Activated T-cell treated with anti-CD3 and anti-CD28 coated beads for 48 hours (primary cell): ENCODE measurements around the gene MUC13.
"Not testable (repeated sequence)": the region's sequence is repeated elsewhere in the genome, so short reads cannot be mapped to it uniquely, and the experiment has no call there.

Source experiments
- DNase-seq: peaks from one replicate; pipeline ENCODE4 v3.0.0-alpha.2; 2020; ENCODE audit warnings: low read depth

The MUC13 gene, protein sequence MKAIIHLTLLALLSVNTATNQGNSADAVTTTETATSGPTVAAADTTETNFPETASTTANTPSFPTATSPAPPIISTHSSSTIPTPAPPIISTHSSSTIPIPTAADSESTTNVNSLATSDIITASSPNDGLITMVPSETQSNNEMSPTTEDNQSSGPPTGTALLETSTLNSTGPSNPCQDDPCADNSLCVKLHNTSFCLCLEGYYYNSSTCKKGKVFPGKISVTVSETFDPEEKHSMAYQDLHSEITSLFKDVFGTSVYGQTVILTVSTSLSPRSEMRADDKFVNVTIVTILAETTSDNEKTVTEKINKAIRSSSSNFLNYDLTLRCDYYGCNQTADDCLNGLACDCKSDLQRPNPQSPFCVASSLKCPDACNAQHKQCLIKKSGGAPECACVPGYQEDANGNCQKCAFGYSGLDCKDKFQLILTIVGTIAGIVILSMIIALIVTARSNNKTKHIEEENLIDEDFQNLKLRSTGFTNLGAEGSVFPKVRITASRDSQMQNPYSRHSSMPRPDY

DNA sequence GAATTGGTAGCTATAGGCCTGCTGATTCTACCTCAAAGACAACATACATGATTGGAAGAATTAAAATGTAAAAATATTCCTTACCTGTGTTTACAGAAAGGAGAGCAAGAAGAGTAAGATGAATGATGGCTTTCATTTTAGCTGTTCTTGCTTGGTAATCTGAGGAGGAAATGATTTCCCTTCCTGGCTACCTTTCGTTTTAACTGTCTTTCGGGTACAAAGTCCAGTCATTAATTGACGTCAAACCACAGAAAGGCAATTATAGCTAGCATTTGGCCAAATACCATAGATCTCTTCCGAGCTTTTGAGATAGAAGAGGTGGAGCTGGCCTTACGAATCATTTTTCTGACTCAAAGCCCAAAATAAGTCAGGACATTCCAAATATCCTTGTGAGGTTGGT lies at the start of gene MUC13:
Gene MUC13 (minus strand): TSS at position 175 of the 400 bp plus-strand sequence. CDS start 39 bp downstream, at position 136.
- no peak for DNase-seq

DNA sequence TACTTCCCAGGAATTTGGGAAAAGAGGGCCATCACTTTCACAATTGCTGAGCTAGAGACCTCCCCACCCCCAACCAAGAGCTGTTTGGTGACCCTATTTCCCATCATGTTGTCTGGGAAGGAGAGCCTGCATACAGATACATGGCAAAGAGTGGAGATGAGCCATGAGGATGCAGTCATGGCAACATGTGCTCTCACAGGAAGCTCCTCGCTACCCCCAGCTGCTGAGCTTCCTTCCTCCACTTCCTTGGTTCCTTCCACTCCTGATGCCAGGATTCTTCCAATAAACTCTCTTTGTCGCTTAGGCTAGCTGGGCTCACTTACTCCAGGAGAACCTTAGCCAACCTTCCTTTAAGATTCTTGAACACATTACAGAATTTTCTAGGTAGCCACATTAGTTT lies 48.3 kb upstream of the MUC13 start:
- DNase-seq, result no peak

DNA sequence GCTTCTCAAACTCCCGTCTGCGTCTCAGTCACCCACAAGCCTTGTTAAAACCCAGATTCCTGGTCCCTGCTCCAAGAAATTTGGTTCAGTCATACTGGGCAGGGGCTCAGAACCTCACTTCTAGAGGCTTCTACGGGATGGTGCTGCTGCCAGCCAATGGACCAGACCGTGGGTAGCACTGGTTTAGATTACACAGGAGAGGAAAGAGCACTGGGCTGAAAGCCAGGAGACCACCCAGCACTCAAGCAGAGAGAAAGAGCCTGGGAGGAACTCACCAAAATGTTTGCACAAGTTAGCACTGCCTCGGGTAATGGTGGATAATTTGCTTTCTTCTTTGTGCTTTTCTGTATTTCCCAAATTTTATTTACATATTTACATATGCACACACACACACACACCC lies 46.9 kb upstream of the MUC13 start:
- no peak for DNase-seq

DNA sequence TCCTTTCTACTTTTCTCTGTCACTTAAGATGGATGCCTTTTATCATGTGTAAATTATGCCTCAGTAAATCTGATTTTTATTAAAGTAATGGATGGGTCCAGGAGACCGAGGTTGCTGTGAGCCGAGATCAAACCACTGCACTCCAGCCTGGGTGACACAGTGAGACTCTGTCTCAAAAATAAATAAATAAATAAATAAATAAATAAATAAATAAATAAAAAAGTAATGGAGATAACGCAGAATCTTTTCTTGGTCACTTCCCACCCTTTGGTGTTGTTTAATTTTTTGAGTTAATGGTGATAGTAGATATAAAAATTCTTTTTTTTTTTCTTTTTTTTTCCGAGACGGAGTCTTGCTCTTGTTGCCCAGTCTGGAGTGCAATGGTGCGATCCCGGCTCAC lies 44.1 kb upstream of the MUC13 start:
- DNase-seq, result no peak

DNA sequence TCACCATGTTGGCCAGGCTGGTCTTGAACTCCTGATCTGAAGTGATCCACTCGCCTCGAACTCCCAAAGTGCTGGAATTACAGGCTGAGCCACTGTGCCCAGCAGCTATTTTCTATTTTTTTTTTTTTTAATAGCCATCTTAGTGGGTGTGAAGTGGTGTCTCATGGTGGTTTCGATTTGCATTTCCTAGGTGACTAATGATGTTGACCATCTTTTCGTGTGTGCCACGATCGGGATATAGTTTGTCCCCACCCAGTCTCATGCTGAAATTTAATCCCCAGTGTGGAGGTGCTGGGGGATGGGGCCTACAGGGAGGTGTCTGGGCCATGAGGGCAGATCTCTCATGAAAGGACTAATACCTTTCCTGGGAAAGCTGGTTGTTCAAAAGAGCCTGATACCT lies 41.8 kb upstream of the MUC13 start:
- DNase-seq, result no peak

DNA sequence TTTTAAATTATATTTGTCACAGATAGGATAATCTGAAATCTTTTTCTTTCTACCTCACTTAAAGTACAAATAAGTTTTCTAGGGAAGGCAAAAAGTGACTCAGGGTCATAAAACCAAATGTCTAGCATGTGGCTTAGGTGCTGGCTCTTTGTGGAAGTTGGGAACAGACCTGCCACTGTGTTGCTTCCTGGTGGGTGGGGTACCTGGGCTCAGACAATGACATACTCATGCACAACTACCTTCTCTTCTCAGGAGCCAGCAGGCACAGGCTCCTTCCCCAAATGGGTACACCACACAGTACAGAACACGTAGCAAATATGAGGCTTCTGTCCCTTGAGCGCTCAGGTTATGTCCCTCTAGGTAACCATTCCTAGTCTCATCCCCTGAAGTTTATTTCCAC lies 40.1 kb upstream of the MUC13 start:
- no peak for DNase-seq

DNA sequence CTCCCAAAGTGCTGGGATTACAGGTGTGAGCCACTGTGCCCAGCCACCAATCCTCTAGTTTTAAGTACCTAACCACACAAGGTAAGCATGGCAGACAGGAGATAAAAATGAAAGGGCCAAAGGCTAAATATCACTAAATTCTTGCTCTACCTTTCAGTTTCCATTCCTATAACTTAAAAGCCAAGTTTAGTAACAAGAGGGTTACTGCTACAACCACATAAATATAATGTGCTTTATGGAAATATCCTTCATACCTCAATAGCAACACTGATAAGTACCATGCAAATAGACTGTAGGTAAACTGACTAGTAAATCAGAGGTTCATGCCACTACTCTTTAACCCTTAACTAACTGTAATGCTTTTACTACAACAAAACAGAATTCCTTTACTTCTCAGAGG lies 38.7 kb upstream of the MUC13 start:
- no peak for DNase-seq

DNA sequence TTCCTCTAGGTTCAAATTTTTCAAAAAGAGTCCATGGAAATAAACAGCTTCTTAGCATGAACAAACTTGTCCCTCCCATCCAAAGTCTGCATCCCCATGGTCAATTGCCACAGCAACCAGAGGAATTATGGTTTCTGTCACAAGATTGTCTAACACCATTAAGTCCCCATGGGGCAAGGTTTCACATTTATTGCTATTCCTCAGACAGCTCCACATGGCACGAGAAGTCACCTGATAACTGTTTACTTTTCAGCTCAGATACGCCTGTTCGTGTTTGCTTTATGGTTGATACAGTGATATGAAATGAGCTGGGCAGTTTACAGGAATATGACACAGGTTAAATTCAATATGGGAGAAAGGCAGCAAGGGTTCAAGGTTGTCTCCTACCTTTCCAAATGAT lies 37.9 kb upstream of the MUC13 start:
- DNase-seq, result no peak

DNA sequence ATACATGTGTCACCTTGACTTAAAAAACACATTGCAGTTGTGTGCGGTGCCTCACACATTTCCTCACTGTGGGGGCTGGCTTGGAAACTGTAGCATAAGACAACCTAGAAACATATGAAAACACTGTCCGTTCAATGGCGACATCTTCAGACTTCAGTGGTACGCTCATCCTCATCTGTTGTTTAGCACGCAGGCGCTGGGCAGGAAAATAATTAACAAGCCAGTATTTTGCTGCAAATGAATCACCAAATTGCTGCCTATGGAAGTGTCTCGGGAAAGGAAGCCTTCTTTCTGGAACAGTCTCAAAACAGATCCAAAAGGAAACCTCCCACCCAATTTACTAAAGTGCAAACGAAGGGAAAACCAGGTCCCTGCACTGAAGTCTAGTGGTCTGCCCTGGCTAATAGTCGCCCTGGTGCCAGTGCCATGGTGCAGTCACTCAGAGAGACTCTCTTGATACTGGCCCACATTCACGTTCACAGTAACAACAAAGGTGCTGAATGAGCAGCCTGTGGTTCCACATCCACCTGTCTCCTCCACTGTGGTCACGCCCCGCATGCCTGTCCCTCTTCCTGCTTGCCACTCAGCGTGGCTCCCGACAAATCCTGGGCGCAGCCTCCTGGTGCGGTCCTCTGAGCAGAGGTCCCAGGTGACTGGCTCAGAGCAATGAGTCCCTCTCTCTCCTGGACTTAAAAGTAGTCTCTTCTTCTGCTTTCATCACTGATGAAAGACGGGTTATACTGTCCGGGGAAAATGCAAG lies 35.6 kb upstream of the MUC13 start:
- DNase-seq, result no peak

DNA sequence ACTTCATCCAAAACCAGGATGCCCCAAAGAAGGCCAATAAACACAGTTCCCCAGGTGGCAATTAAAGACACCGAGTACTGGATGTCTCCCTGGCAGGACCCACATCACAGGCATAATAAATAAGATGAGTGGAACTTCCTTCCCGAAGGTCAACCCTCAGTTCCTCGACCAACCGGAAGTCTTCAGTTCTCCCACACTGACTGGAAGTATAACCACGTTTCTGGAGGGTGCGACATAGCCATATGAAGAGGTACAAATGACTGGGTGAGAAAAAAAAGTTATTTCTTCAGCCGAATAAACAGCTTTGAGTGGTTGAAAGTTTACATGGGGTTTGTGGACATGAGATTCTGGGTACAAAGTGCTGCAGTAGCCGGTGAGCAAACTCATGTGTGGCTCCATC lies 34.6 kb upstream of the MUC13 start:
- no peak for DNase-seq

DNA sequence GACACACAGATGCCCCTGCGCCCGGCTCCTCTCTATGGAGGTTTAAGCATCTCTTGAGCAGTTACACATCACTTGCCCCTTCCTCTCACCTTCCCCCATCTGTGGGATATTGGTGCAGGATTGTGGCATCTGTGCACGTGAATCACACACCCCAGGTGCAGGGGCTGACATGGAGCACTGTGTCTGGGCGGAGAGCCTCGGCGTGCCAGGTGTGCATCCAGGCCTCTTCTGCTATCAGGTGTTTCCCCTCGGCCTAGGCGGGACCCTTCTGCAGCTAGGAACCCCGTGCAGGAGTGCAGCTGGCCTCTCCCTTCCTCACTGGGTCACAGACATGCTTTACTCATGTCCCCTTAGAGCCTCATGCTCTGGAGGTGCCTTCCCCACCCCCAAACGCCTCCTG lies 33.4 kb upstream of the MUC13 start:
- no peak for DNase-seq

DNA sequence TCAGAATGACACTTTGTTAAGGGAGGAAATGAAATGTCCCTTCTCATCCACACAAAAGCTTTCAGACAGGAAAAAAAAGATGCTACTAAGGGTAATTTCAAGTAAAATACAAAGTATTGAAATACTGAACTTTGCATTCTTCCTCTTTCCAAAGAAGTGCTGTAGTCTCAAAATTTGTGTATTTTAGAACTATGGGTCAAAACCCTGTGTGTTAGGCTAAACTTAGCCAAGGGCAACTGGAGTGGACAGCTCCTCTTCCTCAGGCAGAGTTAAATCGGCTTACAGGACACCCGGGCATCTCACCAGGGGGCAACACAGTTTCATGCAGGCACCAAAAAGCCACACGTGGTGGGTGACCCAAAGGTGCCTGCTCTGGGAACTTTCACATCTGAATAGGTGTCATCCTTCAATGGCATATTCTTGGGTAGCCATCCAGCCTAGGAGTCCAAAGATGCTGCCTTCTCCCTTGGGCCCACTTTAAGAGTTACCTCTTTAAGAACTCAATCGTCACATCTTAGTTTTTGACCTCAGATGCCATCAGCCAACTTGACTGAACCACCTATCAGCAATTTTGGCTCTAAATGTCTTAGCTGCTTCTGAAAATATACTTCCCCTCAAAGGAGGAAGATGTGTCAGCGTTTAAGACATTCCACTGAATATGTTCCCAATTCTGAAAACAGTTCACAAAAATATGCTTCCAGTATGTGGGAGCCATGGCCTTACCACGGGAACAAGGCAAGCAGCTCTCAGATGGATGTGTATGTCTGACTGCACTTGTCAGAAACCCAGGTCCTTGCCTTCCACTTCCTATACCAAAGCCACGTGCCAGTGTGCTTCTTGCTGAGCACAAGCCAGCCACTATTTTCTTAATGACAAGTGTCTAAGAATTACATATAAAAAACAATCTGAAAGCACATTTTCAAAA lies 32.2 kb upstream of the MUC13 start:
- DNase-seq, result no peak

DNA sequence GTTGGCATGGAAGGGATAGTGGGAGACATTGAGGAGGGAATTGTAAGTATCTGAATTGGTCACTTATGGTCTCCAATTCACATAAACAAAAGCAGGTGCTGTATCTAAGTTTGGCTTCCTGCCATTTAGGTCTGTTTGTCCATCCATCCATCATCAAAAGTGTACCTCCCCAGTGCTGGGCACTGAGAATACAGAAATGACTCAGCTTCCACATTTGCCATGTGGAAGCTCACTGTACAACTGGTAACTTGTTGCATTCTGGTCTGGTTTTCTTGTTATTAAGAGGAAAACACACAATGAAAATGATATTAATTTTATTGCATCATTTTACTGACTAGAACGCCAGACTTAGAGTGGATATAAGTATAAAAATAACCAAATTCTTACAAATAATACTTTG lies 30.9 kb upstream of the MUC13 start:
- DNase-seq, result no peak

DNA sequence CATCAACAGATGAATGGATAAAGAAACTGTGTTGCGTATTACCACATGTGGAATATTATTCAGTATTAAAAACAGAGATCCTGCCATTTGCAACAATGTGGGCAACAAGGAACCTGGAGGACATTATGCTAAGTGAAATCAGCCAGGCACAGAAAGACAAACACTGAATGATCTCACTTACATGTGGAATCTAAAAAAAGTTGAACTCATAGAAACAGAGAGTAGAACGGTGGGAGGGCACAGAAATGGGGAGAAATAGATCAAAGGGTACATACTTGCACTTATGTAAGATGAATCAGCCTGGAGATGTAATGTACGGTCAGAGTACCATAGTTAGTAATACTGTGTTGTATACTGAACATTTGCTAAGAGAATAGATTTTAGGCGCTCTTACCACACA lies 29.8 kb upstream of the MUC13 start:
- no peak for DNase-seq

DNA sequence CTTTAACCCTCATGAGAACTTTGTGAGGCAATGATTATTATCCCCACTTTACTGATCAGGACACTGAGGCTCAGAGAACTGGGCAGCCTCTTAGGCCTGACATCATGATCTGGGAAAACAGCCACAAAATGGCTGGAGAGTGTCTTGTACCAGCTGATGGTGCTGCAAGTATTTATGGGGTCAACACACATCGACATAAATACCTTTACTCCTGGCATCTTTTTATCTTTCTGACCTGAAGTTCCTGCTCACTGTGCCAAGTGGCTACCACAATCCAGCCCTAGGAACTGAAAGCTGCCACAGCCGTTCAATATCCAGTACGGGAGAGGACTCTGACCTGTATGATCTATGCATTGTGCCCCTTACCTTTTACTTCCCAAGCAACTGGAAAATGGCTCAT lies 29.2 kb upstream of the MUC13 start:
- DNase-seq, result no peak

DNA sequence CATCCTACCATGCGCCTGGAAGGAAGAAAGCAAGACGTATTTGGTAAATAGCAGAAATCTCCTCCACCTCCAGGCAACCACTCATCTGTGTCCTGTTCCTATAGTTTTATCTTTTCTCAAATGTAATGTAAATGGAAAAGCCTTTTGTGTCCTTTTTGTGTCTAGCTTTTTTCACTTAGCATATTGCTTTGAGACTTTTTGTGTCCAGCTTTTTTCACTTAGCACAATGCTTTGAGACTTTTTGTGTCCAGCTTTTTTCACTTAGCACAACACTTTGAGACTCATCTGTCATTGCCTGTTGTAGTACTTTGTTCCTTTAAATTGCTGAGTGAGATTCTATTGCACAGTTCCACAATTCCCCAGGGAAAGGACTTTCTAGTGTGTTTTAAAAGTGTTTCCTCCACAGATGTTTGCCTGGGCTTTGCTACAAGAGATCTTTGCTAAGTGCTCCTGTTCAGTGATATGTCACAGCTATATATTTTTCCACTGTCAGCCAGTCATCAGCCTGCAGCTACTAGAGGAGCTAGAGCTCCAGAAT lies 27.9 kb upstream of the MUC13 start:
- DNase-seq, result no peak

DNA sequence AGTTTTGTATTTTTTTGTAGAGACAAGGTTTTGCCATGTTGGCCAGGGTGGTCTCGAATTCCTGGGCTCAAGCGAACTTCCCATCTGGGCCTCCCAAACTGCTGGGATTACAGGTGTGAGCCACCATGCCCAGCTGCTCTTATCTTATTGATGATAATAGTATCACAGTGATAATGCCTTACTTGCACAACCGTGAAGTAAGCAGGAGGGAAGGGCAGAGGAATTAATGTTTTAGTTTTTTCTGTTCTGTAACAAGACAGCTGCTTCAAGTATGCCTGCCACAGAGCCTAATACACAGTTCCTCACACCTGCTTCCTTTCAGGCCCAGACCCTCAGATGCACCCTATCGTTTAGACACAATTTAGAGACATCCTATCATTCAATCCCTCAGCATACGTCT lies 26.1 kb upstream of the MUC13 start:
- DNase-seq, result no peak

DNA sequence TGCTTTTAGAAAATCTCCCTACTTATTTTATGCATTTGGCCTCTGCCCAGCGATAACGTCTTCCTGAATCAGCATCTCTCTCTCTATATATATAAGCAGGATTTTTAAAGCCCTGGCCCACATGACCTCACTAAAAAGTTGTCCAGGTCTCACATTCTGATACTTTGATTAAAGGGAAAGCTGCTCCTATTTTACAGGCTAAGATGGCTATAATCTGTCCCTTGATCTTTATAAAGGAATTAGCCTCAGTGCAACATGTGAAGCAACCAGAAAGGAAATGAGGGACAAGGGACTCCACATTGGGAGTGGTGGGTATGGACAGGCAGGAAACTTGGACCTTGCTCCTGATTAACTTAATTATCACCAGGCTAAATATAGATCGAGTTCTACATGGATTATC lies 25.6 kb upstream of the MUC13 start:
- no peak for DNase-seq

DNA sequence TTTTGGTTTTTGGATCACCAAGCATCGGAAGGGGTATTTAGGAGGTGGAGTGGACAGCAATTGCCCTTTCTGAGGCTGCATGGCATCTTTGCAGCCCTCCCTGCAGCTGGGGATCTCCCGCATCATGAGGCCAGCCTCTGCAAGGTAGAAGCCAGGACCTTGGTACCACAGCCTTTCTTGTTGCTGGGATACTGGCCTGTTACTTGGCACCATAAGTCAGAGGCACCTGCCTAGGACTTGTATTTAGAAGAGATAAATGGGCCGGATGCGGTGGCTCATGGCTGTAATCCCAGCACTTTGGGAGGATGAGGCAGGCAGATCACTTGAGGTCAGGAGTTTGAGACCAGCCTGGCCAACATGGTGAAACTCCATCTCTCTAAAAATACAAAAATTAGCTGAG lies 23.4 kb upstream of the MUC13 start:
- not testable (repeated sequence) for DNase-seq

DNA sequence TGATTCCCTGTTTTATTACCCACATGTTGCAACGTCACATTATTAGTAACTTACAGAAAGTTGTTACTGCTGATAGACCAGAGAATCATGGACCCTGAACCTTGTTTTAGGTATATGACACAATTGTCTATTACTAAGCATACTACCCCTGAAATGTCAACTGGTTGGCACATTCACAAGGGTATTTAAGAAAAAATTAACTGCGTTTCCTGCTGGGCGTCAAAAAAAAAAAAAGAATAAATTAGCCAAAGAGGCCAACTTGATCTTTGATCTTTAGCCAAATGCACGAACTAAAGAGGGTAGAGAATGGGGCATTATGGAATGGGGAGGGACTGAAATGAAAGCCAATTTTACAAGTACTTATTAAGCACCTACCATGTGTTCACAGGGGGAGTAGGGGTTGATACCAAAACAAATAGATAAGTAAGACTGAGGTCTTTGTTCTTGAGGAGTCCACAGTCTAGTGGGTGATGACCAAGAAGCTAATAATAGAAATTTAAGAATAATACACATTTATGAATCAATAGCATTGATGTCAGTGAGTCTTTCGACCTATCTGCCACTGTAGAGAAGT lies 17.8 kb upstream of the MUC13 start:
- DNase-seq, result no peak

DNA sequence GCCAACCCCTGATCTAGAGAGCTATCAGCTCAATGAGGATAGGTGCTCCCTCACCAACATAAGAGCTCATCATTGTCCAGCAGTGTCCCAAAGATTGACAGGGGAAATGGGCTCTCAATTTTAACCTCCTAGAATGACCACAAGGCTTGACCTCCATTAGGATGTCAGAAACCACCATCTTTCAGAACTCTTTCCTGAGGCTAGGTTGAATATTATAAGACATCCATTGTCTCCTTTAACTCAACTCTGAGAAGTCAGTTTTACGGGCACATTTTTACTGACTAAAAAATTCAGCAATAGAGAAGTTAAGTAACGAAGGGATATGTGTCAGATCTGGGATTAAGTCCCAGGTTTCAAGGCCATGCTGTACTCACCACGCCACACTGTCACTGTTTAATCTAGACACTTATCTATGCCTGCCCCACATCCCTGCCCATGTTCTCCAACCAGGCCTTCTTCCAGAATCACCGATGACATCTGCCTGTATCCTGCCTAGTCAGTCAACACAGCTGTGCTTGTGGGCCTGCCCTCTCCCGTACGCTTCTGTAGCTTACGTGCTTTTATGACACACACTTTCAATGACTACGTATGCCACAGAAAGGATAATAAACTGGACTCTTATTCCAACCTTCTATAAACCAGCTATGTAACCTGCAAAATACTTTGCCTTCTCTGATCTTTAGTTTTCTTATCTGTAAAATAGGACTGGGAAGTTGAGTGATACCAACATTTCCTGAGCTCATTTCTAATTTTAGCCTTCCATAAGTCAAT lies 17.1 kb upstream of the MUC13 start:
- no peak for DNase-seq
